Measurements from ENCODE around the gene C1orf74.

The C1orf74 gene

DNA sequence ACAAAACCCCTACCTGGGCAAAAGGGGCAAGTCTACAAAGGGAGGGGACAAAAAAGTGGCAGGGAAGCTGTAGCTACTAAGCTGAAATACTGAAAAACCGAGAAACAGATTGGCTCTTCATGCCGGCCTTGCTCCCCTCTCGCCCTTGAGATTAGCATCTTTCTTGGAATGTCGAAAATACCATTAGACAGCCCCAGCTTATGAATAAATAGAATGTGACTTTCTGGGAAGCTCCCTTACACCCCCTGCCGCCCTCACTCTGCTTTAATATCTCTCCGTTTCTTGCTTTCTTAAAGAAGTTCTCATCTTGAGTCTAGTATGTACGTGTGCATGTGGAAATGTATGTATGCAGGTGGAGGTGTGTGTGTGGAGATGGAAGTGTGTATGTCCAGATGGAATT is 14.4 kb downstream of the C1orf74 start:
- no peak for DNase-seq (ENCODE audit: low read depth, low spot score)
- Histone ChIP-seq H3K27me3 (ENCODE audit: insufficient read depth, insufficient read length) (no peaks in the 10 kb centered on the region), H3K4me1 (ENCODE audit: insufficient read depth, insufficient read length) (no peaks in the 10 kb centered on the region), H3K9me3 (ENCODE audit: insufficient read depth, low read length) (no peaks in the 10 kb centered on the region; the same call in 1 of the 2 replicates), H3K4me3 (ENCODE audit: insufficient read length, low read depth) (no peak overlapping the region), H3K36me3 (ENCODE audit: insufficient read depth, insufficient read length, low read length) (no peaks in the 10 kb centered on the region), H3K9ac (ENCODE audit: insufficient read length, low read depth) (no peak overlapping the region)
- TF ChIP-seq YY1 (IDR thresholded peaks at IDR 0.05; ENCODE audit: insufficient read depth, insufficient read length), result no peak
- TF ChIP-seq SUZ12 (IDR thresholded peaks at IDR 0.05; ENCODE audit: extremely low read depth, insufficient read depth, insufficient read length), result no peak
- TF ChIP-seq ZNF274 (IDR thresholded peaks at IDR 0.05; ENCODE audit: low read depth, low read length), result no peak

DNA sequence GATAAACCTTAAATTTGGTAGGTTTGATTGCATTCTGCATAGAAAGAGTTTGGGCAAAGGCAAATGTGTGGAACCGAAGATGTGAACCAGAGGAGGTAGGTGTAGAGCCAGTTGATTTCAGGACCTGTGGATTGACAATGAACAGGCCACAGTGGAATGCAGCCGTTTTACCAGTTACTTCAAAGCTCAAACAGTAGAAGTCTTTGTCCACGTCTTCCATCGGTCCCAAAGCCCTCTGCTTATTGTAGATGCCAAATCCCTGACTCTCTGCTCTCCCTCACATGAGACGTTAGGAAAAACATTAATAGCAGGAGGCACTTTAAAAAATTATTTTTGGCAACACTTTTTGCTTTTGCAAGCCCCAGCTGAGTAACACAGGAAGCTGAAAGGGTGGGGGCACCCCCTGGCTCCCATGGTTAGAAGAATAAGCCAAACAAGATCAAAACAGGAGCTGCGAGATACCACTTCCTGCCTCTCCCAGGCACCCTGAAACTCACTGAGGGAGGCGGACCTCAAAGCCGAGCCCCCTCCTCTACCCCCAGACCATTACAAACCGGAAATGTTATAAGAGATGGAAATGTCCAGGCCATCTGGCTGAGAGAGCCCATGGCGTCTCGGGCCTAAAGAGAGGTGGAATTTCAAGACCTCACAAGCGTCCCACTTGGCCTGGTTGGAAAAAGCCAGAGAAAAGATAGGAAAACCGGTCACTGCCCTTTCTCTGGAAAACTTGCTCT is 15.0 kb downstream of the C1orf74 start:
- Histone ChIP-seq H3K27me3 (ENCODE audit: insufficient read depth, insufficient read length) (no peaks in the 10 kb centered on the region), H3K36me3 (ENCODE audit: insufficient read depth, insufficient read length, low read length) (no peaks in the 10 kb centered on the region), H3K4me3 (ENCODE audit: insufficient read length, low read depth) (no peak overlapping the region), H3K9ac (ENCODE audit: insufficient read length, low read depth) (no peak overlapping the region), H3K9me3 (ENCODE audit: insufficient read depth, low read length) (no peaks in the 10 kb centered on the region; the same call in 1 of the 2 replicates), H3K4me1 (ENCODE audit: insufficient read depth, insufficient read length) (no peaks in the 10 kb centered on the region)
- no peak for DNase-seq (ENCODE audit: low read depth, low spot score)
- TF ChIP-seq YY1 (IDR thresholded peaks at IDR 0.05; ENCODE audit: insufficient read depth, insufficient read length) (no peak), ZNF274 (IDR thresholded peaks at IDR 0.05; ENCODE audit: low read depth, low read length) (no peak), SUZ12 (IDR thresholded peaks at IDR 0.05; ENCODE audit: extremely low read depth, insufficient read depth, insufficient read length) (no peak)

DNA sequence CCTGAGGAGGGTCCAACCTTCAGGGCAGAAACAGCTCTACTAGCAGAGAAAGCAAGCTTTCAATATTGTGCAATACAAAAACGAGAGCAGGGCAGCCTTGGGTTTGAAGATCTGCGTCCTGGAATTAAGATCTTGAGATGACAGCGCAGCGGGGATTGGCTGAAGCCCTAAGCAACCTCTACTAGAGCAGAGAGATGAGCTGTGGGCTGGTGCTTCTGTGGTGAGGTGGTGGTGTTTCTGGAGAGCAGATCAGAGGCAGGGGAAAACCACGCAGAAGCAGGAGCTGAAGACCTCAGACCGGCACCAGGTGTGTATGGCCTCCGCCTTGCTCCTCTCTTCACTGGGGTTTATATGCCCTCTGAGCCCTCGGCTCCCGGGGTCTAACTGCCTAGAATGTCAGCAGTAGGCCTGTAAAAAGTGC is 16.0 kb downstream of the C1orf74 start:
- no peak for DNase-seq (ENCODE audit: low read depth, low spot score)
- no peaks in the 10 kb centered on the region for H3K36me3 ChIP-seq (ENCODE audit: insufficient read depth, insufficient read length, low read length)
- TF ChIP-seq YY1 (IDR thresholded peaks at IDR 0.05; ENCODE audit: insufficient read depth, insufficient read length) (no peak), SUZ12 (IDR thresholded peaks at IDR 0.05; ENCODE audit: extremely low read depth, insufficient read depth, insufficient read length) (no peak)
- H3K9ac ChIP-seq (ENCODE audit: insufficient read length, low read depth), result no peak overlapping the region
- no peaks in the 10 kb centered on the region for H3K27me3 ChIP-seq (ENCODE audit: insufficient read depth, insufficient read length)
- H3K9me3 ChIP-seq (ENCODE audit: insufficient read depth, low read length), result no peaks in the 10 kb centered on the region; the same call in 1 of the 2 replicates
- H3K4me3 ChIP-seq (ENCODE audit: insufficient read length, low read depth), result no peak overlapping the region
- no peaks in the 10 kb centered on the region for H3K4me1 ChIP-seq (ENCODE audit: insufficient read depth, insufficient read length)

DNA sequence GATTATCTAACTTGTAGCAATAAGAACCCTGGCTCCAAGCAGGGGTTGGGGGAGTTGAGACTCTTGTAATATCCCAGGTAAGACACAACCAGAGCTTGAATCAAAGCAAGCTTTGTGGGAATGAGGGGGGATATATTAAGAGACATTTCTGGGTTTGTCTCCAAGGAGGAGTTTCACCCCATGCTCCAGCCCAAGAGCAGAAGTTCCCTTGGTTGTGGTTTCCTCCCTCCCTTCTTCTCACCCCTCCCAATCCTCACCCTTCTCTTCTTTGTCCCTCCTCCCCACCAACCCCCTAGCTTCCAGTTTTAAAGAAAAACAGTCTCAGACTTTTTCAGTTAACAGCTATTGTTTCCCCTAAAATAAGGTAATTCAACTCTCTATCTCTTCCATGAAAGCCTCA is 16.7 kb downstream of the C1orf74 start:
- Histone ChIP-seq H3K9ac (ENCODE audit: insufficient read length, low read depth) (no peak overlapping the region), H3K27me3 (ENCODE audit: insufficient read depth, insufficient read length) (no peaks in the 10 kb centered on the region), H3K4me3 (ENCODE audit: insufficient read length, low read depth) (no peak overlapping the region), H3K9me3 (ENCODE audit: insufficient read depth, low read length) (no peaks in the 10 kb centered on the region; the same call in 1 of the 2 replicates), H3K36me3 (ENCODE audit: insufficient read depth, insufficient read length, low read length) (no peaks in the 10 kb centered on the region), H3K4me1 (ENCODE audit: insufficient read depth, insufficient read length) (no peaks in the 10 kb centered on the region)
- DNase-seq (ENCODE audit: low read depth, low spot score), result no peak
- no peak for TF ChIP-seq ZNF274 (IDR thresholded peaks at IDR 0.05; ENCODE audit: low read depth, low read length)
- no peak for TF ChIP-seq SUZ12 (IDR thresholded peaks at IDR 0.05; ENCODE audit: extremely low read depth, insufficient read depth, insufficient read length)
- no peak for TF ChIP-seq YY1 (IDR thresholded peaks at IDR 0.05; ENCODE audit: insufficient read depth, insufficient read length)

DNA sequence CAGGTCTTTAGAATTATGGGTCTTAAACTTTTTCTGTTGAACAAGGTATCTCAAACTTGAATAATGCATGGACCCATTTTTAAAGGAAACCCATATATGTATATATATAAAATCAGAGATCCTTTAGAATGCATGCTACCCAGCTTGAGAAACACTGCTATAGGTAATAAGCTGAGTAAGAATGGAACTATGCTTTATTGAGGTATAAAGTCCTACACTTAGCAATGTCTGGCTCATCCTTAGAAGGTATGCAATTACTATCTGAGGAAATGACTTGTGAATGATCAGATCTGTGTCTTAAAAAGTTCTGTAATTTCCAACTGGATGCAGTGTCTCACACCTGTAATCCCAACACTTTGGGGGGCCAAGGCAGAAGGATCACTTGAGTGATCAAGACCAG is 17.3 kb downstream of the C1orf74 start:
- H3K9me3 ChIP-seq (ENCODE audit: insufficient read depth, low read length), result no peaks in the 10 kb centered on the region; the same call in 1 of the 2 replicates
- H3K4me3 ChIP-seq (ENCODE audit: insufficient read length, low read depth), result no peak overlapping the region
- no peak for TF ChIP-seq YY1 (IDR thresholded peaks at IDR 0.05; ENCODE audit: insufficient read depth, insufficient read length)
- no peak for TF ChIP-seq SUZ12 (IDR thresholded peaks at IDR 0.05; ENCODE audit: extremely low read depth, insufficient read depth, insufficient read length)
- TF ChIP-seq ZNF274 (IDR thresholded peaks at IDR 0.05; ENCODE audit: low read depth, low read length), result no peak
- H3K4me1 ChIP-seq (ENCODE audit: insufficient read depth, insufficient read length), result no peaks in the 10 kb centered on the region
- DNase-seq (ENCODE audit: low read depth, low spot score), result no peak
- no peaks in the 10 kb centered on the region for H3K36me3 ChIP-seq (ENCODE audit: insufficient read depth, insufficient read length, low read length)
- no peaks in the 10 kb centered on the region for H3K27me3 ChIP-seq (ENCODE audit: insufficient read depth, insufficient read length)
- H3K9ac ChIP-seq (ENCODE audit: insufficient read length, low read depth), result no peak overlapping the region

DNA sequence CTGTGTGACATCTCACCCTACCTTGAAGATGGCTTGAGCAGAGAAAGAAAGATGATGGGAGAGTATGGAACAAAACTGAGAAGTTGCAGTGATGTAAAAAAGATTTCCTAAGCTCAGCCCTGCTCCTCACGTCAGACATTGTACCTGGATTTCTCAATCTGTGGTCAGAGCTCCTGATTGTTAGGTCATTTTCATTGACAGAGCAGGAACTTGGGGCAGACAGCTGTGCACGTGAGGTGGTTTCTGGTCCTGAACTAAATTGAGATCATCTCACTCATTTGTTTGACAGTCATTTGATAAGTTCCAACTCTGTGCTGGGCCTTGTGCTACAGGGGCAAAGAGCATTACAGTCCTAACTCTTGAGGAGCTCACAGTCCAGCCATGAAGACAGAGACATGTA is 18.3 kb downstream of the C1orf74 start:
- no peak for DNase-seq (ENCODE audit: low read depth, low spot score)
- no peaks in the 10 kb centered on the region; the same call in 1 of the 2 replicates for H3K9me3 ChIP-seq (ENCODE audit: insufficient read depth, low read length)
- H3K36me3 ChIP-seq (ENCODE audit: insufficient read depth, insufficient read length, low read length), result no peaks in the 10 kb centered on the region
- no peaks in the 10 kb centered on the region for H3K4me1 ChIP-seq (ENCODE audit: insufficient read depth, insufficient read length)
- no peak overlapping the region for H3K9ac ChIP-seq (ENCODE audit: insufficient read length, low read depth)
- TF ChIP-seq YY1 (IDR thresholded peaks at IDR 0.05; ENCODE audit: insufficient read depth, insufficient read length) (no peak), SUZ12 (IDR thresholded peaks at IDR 0.05; ENCODE audit: extremely low read depth, insufficient read depth, insufficient read length) (no peak), ZNF274 (IDR thresholded peaks at IDR 0.05; ENCODE audit: low read depth, low read length) (no peak)
- H3K4me3 ChIP-seq (ENCODE audit: insufficient read length, low read depth), result no peak overlapping the region
- H3K27me3 ChIP-seq (ENCODE audit: insufficient read depth, insufficient read length), result no peaks in the 10 kb centered on the region

DNA sequence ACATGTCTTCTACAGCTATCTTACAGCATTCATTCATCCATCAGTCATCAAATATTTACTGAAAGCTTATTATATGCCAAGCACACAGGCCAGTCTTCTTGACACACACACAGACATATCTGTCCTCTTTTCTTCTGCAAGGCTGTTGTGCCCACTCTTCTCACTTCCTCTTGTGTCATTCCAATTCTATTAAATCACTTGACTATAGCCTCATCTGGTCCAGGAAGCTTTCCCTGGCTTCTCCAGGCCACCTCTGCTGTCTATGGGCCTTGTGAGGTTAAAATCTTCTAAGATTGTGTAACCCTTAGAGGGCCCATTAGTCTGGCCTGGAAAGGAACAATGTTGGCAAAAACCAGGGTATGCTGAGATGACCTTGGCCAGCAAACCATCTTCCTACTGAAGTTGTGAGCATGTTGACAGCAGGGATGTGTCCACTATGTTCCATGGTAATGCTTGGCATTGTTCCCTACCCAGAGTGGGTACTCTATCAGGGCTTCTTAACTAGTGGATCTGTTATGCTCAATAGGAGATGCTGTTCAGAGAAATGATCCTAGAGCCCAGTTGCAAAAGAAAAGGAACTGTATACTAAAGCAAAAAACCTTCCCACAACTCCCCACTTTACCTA is 23.2 kb downstream of the C1orf74 start:
- peaks cover 5% of the 10 kb centered on the region for H3K27me3 ChIP-seq (ENCODE audit: insufficient read depth, insufficient read length)
- DNase-seq (ENCODE audit: low read depth, low spot score), result no peak
- H3K4me1 ChIP-seq (ENCODE audit: insufficient read depth, insufficient read length), result no peaks in the 10 kb centered on the region
- H3K9me3 ChIP-seq (ENCODE audit: insufficient read depth, low read length), result no peaks in the 10 kb centered on the region
- no peaks in the 10 kb centered on the region for H3K36me3 ChIP-seq (ENCODE audit: insufficient read depth, insufficient read length, low read length)
- no peak overlapping the region for H3K4me3 ChIP-seq (ENCODE audit: insufficient read length, low read depth)
- TF ChIP-seq YY1 (IDR thresholded peaks at IDR 0.05; ENCODE audit: insufficient read depth, insufficient read length) (no peak), SUZ12 (IDR thresholded peaks at IDR 0.05; ENCODE audit: extremely low read depth, insufficient read depth, insufficient read length) (no peak), ZNF274 (IDR thresholded peaks at IDR 0.05; ENCODE audit: low read depth, low read length) (no peak)
- no peak overlapping the region for H3K9ac ChIP-seq (ENCODE audit: insufficient read length, low read depth)

All from NT2/D1 (cell line).